ENCODE measurements around the gene KRTAP5-10. TPM values are rescaled to one million over a fixed set of nuclear protein-coding genes. Genes with fewer than 3 reads are reported as not detected.

The KRTAP5-10 gene
- total RNA-seq, 4 donors from 2014 or later = not detected

DNA sequence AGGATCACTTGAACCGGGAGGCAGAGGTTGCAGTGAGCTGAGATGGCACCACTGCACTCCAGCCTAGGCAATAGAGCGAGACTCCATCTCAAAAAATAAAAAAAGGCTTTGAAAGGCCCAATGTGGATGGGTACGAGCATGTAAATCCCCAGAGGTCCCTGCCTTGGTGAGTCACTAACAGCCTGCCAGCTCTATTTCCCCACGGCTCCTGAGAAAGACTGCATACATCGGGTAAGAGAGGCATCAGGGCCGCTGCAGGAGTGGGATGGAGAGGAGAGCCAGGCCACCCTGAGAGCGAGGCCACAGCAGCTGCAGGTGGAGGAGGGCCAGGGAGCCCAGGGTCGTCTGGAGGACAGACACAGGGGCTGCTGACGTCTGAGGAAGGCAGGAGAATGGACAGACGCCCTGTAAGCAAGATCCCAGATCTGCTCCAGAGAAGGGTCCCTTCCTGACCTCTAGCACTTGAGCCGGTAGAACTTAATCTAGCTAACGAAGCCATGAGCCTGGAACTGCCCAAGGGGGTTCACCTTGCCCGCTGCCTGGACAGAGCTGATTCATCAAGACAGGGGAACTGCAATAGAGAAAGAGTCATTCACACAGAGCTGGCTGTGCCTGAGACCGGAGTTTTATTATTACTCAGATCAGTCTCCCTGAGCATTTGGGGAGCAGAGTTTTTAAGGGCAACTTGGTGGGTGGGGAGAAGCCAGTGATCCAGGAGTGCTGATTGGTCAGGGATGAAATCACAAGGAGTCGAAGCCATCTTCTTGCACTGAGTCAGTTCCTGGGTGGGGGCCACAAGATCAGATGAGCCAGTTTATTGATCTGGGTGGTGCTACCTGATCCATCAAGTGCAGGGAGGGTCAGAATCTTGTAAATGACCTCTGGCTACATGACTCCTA lies 22.2 kb upstream of the KRTAP5-10 start:
- no peaks in the 10 kb centered on the region for H3K27me3 ChIP-seq
- H3K4me1 ChIP-seq = peaks cover 0 to 2% (median 0%) of the 10 kb centered on the region in 4 donors
- WGBS, 2 donors = 62 to 66% methylated on average over 15 of the region's 15 CpGs
- H3K27ac ChIP-seq = no peak overlapping the region
- peaks cover 0 to 8% (median 0%) of the 10 kb centered on the region in 3 donors for H3K36me3 ChIP-seq
- TF ChIP-seq EP300 (IDR thresholded peaks at IDR 0.05) (no peak), POLR2A (IDR thresholded peaks at IDR 0.05) (no peak)
- TF ChIP-seq, protein P1, sequence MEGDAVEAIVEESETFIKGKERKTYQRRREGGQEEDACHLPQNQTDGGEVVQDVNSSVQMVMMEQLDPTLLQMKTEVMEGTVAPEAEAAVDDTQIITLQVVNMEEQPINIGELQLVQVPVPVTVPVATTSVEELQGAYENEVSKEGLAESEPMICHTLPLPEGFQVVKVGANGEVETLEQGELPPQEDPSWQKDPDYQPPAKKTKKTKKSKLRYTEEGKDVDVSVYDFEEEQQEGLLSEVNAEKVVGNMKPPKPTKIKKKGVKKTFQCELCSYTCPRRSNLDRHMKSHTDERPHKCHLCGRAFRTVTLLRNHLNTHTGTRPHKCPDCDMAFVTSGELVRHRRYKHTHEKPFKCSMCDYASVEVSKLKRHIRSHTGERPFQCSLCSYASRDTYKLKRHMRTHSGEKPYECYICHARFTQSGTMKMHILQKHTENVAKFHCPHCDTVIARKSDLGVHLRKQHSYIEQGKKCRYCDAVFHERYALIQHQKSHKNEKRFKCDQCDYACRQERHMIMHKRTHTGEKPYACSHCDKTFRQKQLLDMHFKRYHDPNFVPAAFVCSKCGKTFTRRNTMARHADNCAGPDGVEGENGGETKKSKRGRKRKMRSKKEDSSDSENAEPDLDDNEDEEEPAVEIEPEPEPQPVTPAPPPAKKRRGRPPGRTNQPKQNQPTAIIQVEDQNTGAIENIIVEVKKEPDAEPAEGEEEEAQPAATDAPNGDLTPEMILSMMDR (IDR thresholded peaks at IDR 0.05) = no peak
- H3K9me3 ChIP-seq = peaks cover 0 to 8% (median 0%) of the 10 kb centered on the region in 4 donors
- H3K4me3 ChIP-seq = no peak overlapping the region
- DNase-seq (ENCODE audit: low spot score in 2 of 2) = no peak

DNA sequence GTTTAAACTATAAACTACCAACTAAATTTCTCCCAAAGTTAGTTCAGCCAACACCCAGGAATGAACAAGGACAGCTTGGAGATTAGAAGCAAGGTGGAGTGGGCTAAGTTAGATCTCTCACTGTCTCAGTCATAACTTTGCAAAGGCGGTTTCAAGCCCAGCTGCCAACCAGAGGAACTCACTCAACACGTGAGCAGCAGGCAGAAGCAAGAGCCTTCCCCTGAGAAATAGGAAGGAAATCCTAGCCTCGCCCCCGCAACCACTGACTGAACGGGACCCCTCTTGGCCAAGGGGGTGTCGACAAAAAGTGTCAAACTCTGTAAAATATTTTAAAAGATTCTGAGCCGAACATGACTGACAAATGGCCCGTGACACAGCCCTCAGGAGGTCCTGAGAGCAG lies 21.5 kb upstream of the KRTAP5-10 start:
- TF ChIP-seq, protein P1 (IDR thresholded peaks at IDR 0.05) = no peak
- TF ChIP-seq POLR2A (IDR thresholded peaks at IDR 0.05) (no peak), EP300 (IDR thresholded peaks at IDR 0.05) (no peak)
- peaks cover 0 to 3% (median 0%) of the 10 kb centered on the region in 4 donors for H3K4me1 ChIP-seq
- WGBS, 2 donors = 51 to 54% methylated on average over 8 of the region's 8 CpGs
- peaks cover 0 to 8% (median 0%) of the 10 kb centered on the region in 4 donors for H3K9me3 ChIP-seq
- H3K27ac ChIP-seq = no peak overlapping the region
- peaks cover 0 to 8% (median 0%) of the 10 kb centered on the region in 3 donors for H3K36me3 ChIP-seq
- H3K27me3 ChIP-seq = no peaks in the 10 kb centered on the region
- no peak overlapping the region for H3K4me3 ChIP-seq
- no peak for DNase-seq (ENCODE audit: low spot score in 2 of 2)

DNA sequence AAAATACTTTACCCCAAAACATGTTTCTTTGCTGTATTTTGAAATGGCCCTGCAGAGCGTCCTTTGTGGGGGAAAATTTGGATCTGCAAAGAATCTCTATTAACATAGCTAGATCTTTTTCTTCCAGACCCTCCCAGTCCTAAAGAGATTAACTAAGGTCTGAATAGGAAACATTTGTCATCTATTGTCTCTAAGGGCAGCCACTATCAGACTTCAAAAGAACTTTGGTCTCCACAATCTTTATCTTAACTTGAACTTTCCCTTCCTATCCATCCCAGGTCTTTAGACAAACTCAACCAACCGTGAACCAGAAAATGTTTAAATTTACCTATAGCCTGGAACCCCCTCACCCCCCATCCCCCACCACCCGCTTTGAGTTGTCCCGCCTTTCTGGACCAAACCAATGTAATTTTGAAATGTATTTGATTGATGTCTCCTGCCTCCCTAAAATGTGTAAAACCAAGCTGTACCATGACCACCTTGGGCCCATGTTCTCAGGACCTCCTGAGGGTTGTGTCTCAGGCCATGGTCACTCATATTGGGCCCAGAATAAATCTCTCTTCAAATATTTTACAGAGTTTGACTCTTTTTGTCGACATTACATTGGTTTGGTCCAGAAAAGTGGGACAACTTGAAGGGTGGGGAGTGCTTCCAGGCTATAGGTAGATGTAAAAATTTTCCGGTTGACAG lies 20.7 kb upstream of the KRTAP5-10 start:
- Histone ChIP-seq H3K36me3 (peaks cover 0 to 8% (median 0%) of the 10 kb centered on the region in 3 donors), H3K27me3 (no peaks in the 10 kb centered on the region), H3K4me1 (peaks cover 0 to 3% (median 0%) of the 10 kb centered on the region in 4 donors), H3K4me3 (no peak overlapping the region), H3K27ac (no peak overlapping the region), H3K9me3 (peaks cover 0 to 8% (median 0%) of the 10 kb centered on the region in 4 donors)
- no peak for DNase-seq (ENCODE audit: low spot score in 2 of 2)
- TF ChIP-seq, protein P1 (IDR thresholded peaks at IDR 0.05) = no peak
- TF ChIP-seq POLR2A (IDR thresholded peaks at IDR 0.05) (no peak), EP300 (IDR thresholded peaks at IDR 0.05) (no peak)
- WGBS, 2 donors = 87 to 88% methylated on average over 6 of the region's 6 CpGs

DNA sequence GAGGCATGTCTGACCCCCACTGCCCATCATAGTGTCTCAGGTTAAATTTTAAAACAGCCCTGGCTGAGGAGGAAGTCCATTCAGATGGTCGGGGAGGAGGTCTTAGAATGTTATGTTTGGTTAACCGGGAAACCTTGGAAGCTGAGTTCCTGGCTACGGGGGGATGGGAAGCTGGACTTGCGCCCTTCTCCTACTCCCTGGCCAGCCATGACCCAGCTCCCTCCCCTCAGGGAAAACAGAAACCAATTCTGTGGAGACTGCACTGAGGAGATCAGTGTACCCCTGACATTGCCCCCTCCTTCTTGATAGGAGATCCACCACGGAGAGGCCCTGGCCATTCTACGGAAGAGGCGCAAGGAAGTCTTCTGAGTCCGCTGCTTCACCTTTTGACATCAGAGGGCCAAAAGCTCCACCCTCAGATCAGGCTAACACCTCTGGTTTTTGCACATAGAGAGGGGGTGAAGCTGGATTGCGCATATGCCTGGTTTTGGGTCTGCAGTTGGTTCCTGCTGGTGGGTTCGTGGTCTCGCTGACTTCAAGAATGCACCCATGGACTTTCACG lies 19.9 kb upstream of the KRTAP5-10 start:
- H3K9me3 ChIP-seq = peaks cover 0 to 8% (median 0%) of the 10 kb centered on the region in 4 donors
- peaks cover 0 to 3% (median 0%) of the 10 kb centered on the region in 4 donors for H3K4me1 ChIP-seq
- WGBS, 2 donors = 93% methylated on average over 12 of the region's 12 CpGs
- H3K4me3 ChIP-seq = no peak overlapping the region
- peaks cover 0 to 8% (median 0%) of the 10 kb centered on the region in 3 donors for H3K36me3 ChIP-seq
- TF ChIP-seq, protein P1 (IDR thresholded peaks at IDR 0.05) = no peak
- no peak for TF ChIP-seq EP300 (IDR thresholded peaks at IDR 0.05)
- no peak for TF ChIP-seq POLR2A (IDR thresholded peaks at IDR 0.05)
- no peaks in the 10 kb centered on the region for H3K27me3 ChIP-seq
- H3K27ac ChIP-seq = no peak overlapping the region
- DNase-seq (ENCODE audit: low spot score in 2 of 2) = no peak

Data from tibial nerve (tissue), 4 donors.